OCI-LY1 (cell line): ENCODE data around the gene CFH.

ENCODE experiments used
- CTCF ChIP-seq: fragments of 200-600 bp; sonication (generic), shearing (Covaris generic); IDR thresholded peaks from 2 replicates; pipeline ENCODE4 v1.5.1; 2017; ENCODE audit warnings: mild to moderate bottlenecking, antibody characterized with exemption, low read length, moderate library complexity, mixed read lengths
- EZH2 ChIP-seq: fragments of 200-600 bp; sonication (generic), shearing (Covaris generic); IDR thresholded peaks from 2 replicates; pipeline ENCODE4 v1.8.0; 2017; ENCODE audit warnings: borderline replicate concordance, mixed run types, mild to moderate bottlenecking, antibody characterized with exemption, low read length, moderate library complexity, mixed read lengths

DNA sequence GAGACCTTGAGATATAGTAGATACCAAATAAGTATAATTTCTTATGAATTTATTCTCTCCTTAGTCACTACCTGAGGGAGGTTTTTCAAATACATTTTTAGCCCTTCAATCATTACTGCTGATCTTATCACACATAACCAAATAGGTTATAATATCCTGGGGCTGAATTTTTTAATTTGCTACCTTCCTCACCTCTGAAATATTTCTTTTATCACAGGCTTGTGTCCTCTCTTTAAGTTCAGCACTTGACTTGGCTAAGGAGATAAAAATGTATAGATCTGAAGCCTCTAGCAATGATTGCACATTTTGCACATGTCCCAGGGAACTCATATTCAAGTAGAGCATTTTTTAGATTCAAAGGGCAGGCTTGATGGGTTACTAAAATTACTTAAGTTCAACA, 23.1 kb downstream of the CFH start:
- no peak for TF ChIP-seq CTCF
- TF ChIP-seq EZH2 = no peak
